LHCN-M2 (cell line): ENCODE results near the gene ARPC1B. TPM values are rescaled to one million over a fixed set of nuclear protein-coding genes. Genes with fewer than 3 reads are reported as not detected.
A peak's percentile ranks its signal among the peaks of the same experiment; 100 is the strongest.
"Not testable (repeated sequence)": the region's sequence is repeated elsewhere in the genome, so short reads cannot be mapped to it uniquely, and the experiment has no call there.

Experiments
- DNase-seq: peaks from one replicate; pipeline ENCODE4 v3.0.0-alpha.2; 2012; ENCODE audit warnings: low read depth
- total RNA-seq: library from RNA; depleted of rRNA; stranded (reverse); fragments of >200 nt; gene quantifications from 2 replicates; pipeline ENCODE4 v1.2.3, GENCODE V29; 2014

Gene ARPC1B
- total RNA-seq, 1 experiment from 2014 or later: 487 TPM

DNA sequence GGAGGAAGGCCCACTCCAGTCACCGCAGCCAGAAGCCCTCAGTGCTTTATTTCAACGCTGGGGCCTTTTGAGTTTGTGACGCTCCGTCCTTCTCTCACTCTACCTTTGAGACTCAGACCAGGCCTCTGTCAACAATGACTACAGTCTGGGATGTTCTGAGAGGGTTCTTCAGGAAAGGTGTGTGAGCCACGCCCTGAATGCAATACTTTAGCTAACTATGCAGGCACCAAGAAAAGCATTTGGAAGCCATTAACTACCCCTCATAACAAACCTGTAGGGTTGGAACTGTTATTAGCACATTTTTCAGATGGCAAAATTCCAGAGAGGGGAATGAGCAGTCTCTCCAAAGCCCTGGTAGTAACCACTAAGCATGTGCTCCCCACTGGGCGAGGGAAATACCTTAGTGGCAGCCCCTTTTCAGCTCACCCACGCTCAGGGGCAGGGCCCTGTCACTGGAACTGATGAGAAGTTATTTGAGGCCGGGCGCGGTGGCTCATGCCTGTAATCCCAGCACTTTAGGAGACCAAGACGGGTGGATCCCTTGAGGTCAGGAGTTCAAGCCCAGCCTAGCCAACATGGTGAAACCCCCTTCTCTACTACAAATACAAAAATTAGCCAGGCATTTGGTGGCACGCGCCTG lies 5.7 kb upstream of the ARPC1B start:
- no peak for DNase-seq

DNA sequence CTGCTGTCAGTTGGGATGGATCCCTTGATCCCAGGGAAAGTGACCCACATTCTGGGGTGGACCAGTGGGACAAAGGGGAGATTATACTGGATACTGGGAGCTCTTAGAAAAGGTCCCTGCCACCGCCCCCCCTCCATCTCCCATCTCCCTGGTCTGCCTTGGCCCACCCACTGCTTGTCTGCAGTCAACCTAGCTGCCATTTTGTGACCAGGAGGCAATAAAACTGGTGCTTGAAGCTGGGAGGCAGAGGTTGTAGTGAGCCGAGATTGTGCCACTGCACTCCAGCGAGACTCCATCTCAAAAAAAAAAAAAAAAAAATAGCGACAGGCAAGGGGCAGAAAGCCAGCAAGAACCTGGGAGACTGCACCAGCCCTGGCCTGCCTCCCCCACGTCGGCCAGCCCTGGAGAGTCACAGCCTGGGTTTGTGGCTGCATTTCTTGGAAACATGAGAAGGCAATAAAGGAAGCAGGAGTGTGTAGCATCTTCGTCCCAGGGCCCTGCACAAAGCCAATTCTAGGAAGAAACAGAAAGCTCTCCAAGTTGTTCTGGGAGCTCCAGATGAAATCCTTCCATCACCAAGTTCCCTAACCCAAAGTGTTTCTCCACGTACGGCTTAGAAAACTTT lies 4.7 kb upstream of the ARPC1B start:
- DNase-seq: peak; percentile 39

DNA sequence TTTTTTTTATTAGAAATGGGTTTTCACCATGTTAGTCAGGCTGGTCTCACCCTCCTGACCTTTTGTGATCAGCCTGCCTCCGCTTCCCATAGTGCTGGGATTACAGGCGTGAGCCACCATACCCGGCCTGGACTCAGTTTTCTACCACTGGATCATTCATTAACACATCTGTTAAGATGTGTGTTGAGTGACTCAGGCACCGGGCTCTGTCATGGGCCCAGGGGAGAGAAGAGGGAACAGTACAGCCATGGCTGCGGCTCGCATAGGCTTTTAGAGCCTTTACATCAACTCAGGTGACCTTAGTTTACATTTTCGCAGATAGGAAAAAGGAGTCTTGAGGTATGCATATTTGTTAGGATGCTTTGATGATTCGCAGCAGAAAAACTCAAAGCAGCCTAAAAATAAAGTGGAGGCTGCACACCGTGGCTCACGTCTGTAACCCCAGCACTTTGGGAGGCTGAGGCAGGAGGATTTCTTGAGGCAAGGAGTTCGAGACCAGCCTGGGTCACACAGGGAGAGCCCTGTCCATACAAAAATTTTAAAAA lies 3.1 kb upstream of the ARPC1B start:
- DNase-seq: no peak

DNA sequence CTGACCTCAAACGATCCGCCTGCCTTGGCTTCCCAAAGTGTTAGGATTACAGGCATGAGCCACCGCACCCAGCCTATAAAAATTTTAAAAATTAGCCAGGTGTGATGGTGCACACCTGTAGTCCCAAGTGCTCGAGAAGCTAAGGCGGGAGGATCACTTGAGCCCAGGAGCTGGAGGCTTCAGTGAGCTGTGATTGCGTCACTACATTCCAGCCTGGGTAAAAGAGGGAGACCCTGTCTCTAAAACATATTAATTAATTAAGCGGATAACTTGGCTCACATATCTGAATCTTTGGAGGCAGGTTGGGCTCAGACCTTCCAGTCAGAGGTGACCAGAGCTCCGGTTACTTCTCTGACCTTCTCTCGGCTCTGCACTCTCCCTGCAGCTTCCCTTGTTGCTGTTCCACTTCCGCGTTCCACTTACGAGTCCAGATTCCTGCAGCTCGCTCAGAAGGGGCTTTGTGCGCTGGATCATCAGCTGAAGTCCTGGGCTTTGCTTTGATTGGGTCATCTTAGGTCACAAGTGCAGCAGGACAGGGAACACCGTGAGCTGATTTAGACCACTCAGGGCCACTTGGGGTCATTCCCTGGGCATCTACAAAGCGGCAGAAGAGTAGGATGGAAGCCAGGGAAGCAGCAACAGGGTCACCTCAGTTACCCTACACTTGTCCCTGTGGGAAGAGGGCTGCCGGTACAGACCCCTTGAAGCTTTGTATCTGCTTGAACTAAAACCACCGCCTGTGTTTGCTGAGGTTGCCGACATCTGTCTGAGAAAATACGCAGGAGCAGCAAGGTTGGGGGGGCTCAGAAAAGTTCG lies 2.0 kb upstream of the ARPC1B start:
- no peak for DNase-seq

DNA sequence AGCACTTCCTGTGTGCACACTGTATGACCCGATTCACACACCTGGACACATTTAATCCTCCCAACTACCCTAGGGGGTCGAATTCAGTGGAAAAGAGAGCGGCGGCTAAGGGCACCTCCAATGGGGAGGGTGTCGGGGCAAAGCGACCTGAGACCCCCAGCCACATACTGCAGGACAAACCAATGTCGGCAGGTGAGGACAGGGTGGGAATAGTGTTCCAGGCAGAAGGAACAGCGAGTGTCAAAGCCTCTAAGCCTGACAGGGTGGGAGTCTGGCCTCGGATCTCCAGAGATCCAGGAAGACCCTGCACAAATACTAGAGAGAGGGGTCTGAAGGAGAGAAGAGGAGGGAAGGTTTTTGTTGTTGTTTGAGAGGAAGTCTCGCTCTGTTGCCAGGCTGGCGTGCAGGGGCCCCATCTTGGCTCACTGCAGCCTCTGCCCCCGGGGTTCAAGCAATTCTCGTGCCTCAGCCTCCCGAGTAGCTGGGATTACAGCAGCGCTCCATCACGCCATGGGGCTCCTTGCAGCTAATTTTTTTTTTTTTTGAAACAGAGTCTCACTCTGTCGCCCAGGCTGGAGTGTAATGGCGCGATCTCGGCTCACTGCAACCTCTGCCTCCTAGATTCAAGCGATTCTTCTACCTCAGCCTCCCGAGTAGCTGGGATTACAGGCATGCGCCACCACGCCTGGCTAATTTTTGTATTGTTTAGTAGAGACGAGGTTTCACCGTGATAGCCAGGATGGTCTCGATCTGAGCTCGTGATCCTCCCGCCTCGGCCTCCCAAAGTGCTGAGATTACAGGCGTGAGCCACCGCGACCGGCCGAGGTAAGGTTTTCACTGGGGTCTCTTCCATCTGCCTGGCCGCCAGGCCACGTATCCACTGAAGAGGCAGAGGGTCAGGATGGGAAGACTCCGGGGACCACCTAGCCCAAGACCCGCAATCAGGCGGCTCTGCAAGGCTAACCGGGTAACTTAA lies 1.2 kb upstream of the ARPC1B start:
- DNase-seq: no peak

DNA sequence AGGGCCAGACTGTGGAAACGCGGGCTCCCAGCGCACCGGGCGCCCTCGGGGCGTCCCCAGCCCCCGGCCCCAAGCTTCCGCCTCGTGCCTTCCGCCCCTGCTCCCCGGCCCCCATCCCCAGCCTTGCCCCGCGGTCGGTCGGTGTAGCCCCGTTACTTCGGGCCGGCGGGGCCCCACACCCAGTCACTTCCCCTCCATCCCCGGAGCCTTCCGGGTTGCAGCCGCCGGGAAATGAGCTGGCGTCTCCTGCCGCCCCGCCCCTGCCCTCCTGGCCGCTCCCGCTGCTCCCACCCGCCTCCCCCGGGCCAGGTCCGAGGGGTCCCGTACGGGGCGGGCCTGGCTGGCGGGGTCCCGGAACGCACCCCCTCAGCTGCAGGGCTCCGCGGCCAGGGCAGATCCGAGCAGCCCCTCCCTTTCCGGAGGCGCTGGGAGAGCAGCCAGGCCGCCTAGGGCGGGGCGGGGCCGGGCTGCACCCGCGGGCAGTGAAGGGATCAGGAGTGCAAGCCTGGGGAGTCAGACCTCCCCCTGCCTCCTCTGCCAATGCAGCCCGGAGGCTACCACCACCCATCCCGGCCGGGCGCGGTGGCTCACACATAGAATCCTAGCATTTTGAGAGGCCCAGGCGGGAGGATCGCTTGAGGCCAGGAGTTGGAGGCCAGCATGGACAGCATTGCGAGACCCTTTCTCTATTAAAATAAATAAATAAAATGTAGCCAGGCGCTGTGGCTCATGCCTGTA lies 709 bp downstream of the ARPC1B start:
- peak; percentile 72 for DNase-seq

DNA sequence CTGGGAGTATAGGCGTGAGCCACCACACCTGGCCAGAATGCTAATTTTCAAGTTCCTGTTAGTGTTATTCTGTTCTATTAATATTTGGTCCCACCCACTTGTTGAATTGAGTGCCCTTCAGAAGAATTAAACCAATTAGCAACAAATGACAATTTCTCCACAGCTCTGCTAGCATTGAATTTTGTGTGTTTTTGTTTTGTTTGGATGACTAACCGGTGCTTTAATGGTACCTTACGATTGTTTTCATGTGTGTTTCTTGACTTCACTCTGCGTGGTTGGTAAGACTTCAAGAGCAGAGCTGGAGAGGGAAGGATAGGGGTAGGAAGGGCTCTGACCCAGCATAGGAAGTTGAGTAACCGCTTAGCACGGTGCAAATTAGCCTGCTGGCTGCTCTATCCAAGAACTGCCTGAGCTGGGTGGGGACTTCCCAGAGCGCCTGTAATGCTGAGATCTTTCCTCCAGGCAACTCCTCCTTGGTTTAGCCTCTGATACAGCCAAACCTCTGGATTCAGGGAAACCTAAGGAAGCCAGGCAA lies 4.6 kb downstream of the ARPC1B start:
- DNase-seq: peak; percentile 78

DNA sequence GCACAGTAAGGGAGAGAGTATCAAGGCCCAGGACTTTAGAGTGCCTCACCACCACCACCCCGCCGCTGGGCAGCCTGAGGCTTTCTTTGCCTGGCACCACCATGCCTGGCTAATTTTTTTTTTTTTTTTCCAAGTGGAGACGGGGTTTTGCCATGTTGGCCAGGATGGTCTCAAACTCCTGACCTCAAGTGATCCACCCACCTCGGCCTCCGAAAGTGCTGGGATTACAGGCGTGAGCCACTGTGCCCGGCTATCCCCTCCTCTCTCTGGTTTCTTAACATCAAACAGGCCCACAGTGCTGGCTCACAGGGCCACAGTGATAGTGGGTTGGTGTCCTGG lies 5.1 kb downstream of the ARPC1B start:
- DNase-seq: not testable (repeated sequence)

DNA sequence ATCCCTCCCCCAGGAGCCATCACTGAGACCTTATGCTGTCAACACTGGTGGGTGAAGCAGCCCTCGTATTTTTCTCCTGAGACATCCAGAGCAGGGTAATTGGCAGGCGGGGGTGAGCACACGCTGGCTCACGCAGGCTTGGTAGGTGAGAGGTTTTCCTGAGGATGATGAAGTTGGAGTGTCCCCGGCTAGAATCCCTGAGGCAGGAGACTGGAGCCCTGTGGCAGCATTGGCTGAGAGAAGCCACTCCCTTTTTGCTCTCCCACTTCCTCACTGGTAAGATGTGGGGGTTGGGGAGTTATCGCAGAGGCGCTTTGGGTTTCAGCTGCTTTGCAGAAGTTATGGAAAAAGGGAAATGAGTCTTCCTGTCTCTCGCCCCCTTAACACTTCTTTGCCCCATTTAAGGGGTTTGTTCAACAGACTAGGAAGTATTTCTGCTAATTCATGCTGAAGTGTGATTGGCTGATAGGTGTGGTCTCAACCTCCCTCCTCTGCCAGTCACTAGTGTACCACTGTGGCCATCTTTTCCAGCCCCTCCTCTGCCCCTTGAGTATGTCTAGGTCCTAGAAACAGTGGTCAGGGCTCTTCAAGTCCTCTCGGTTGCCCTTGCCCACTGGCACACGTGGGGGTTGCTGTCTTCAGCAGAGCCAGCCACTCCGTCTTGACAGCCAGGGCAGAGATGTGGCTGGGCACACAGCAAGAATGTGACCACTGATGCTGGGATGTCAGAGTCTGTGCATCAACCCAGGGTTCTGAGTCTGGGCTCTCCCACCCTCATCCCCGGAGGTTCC lies 5.7 kb downstream of the ARPC1B start:
- no peak for DNase-seq

DNA sequence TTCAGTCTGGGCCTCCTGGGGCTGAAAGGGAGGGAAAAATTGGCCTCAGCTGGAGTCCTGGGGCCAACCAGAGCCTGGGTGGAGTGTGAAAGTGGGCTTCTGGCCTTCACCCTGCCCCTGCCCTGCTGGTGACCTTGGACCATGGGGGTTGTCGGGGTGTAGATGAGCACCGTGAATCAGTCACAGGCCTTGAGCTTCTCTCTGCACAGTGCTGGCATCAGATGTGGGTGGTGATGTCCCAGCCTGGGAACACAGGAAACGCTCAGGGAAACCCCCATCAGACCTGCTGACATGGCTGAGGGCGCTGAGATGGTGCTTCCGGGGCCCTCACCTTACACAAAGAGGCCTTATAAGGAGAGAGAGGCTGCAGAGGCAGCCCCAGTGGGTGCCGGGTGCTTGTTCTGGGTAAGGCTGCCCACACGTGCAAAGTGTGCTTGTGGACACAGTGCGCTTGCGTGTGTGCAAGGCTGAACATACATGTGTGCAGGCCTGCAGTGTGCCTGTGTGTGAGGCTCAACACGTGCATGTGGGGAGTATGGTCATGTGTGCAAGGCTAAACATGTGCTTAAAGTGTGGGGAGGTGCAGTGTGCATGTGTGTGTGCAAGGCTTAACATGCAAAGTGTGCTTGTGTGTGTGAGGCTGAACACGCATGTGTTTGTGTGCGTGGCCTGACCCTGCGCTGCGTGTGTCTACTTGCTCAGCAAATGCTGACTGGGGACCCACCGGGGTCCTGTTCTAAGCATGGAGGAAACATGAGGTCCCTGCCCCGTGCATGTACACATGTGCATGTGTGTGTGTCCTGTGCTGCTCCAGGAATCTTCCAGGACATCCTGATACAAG lies 6.5 kb downstream of the ARPC1B start:
- DNase-seq: no peak

DNA sequence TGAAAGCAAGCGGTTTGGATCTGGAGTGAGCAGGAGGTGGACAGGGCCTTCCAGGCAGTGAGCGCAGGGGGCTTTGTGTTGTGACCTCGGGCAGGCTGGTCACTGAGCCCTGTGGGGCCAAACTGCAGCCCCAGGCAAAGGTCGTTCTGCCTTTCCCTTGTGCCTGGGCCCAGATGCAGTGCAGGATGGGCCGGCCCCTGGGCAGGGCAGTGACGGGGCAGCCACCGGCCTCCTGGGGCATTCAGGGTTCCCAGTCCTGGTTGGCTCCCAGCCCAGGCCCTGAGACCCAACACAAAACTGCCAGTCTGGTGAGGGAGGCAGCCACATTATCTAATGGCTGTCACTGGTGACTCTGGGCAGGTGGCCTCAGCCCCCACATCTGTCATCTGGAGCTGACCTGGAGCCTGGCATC lies 7.1 kb downstream of the ARPC1B start:
- DNase-seq: no peak

DNA sequence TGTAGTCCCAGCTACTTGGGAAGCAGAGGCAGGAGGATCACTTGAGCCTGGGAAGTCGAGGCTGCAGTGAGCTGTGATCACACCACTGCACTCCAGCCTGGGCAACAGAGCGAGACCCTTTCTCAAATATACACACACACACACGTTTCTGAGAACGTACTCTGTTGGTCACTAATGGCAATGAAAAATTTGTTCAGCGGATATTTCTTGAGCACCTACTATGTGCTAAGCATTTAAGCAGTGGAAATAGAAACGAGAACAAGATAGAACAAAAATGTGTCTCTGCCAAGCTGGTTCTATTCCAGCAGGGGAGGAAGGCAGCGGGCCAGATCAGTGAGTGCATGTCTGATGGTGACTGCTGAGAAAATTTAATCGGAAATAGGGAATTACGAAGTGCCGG lies 8.7 kb downstream of the ARPC1B start:
- DNase-seq: no peak

DNA sequence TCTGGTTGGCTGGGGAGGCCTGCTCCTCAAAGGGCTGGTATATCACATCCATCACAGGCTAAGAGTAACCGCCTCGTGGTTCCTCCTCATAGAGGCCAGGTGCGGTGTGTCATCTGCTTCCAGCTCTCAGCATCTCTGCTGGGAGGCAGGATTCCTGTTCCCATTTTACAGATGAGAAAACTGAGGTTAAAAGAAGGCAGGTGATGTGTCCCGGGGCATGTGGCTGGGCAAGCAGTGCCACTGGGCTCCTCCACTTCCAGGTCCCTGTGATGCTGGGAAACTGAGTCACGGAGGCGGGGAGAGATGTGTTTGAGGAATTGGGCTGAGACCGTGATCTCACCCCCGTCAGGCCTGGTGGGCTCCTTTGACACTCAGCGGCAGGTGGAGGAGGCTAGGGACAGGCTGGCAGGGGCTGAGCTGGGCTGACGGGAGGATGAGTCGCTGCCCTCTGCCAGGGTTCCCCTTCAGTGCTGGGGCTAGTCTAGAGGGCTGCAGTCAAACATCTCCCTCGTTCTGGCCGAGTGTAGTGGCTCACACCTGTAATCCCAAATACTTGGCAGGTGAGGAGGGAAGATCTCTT lies 9.4 kb downstream of the ARPC1B start:
- peak; percentile 84 for DNase-seq

DNA sequence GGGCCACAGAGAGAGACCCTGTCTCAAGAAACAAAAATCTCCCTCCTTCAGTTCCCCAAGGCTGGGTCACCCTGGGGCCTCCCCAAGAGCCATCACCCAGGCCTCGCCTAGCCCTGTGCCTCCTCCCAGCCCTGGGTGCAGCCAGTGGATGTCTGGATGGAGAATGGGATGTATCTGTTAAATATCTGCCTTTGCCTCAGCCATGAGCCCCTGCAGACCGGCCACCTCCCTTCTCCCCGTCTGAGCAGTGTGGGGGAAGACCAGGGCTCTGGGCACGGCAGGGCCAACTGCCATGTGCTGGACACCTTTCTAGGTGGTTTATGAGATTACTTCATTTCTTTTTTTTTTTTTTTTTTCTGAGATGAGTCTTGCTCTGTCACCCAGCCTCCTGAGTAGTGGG lies 10.0 kb downstream of the ARPC1B start:
- DNase-seq: no peak

DNA sequence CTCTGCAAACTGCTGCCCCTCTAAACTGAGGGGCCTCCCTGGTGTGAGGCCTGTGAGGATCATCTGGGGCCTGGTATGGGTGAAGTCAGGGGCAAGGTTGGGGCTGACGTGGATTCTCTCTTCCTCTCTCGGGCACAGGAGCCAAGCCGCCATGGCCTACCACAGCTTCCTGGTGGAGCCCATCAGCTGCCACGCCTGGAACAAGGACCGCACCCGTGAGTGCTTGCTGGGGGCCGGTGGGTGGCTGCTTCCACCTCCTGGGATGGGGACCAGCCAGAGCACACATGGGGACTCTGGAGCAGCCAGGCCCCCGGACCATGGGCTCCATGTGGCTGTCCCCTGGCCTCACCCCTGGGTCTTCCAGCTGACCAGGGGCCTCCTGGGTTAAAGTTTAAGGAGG lies 11.0 kb downstream of the ARPC1B start:
- DNase-seq: no peak

DNA sequence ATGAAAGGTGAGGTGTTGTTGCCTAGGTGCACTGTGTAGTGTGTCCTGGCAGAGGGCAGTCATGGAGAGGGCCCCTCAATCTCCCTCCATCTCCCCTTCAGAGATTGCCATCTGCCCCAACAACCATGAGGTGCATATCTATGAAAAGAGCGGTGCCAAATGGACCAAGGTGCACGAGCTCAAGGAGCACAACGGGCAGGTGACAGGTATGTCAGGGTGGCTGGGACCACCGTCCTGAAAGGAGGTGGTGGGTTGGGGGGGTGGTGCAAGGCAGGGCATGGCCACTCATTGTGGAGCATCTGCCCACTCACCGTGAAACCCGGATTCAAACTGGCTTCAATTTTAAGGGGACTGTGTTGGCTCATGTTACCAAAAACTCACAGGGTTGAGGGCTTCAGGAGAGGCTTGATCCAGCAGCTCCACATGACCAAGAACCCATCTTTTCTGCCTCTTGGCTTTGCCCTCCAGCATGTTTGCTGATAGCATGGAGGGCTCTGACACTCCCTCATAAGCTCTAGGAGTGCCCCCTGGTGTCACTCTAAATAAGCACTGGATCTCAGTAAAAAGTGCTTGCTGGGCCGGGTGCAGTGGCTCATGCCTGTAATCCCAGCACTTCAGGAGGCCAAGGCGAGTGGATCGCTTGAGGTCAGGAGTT lies 12.2 kb downstream of the ARPC1B start:
- peak; percentile 52 for DNase-seq

DNA sequence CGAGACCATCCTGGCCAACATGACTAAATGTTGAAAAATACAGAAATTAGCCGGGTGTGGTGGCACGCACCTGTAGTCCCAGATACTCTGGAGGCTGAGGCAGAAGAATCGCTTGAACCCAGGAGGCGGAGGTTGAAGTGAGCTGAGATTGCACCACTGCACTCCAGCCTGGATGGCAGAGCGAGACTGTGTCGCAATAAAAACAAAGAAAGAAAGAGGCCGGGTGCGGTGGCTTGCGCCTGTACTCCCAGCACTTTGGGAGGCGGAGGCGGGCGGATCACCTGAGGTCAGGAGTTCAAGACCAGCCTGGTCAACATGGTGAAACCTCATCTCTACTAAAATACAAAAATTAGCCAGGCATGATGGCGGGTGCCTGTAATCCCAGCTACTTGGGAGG lies 12.7 kb downstream of the ARPC1B start:
- DNase-seq: not testable (repeated sequence)

DNA sequence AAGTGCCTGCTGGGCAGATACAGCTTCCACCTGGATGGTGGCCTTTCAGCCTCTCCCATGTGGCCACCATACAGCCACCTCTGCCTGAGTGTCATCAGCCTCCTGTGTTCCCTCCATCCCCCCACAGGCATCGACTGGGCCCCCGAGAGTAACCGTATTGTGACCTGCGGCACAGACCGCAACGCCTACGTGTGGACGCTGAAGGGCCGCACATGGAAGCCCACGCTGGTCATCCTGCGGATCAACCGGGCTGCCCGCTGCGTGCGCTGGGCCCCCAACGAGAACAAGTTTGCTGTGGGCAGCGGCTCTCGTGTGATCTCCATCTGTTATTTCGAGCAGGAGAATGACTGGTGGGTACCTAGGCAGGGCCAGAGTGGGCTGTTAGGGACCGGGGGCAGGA lies 13.4 kb downstream of the ARPC1B start:
- DNase-seq: no peak
